GM12891 (cell line): Measurements from ENCODE around the gene DSPP.

Experiments
- PAX5 ChIP-seq: IDR thresholded peaks from 2 replicates; pipeline ENCODE4 v1.6.1; 2011; ENCODE audit warnings: low read length, moderate library complexity, mild to moderate bottlenecking; ENCODE audit not compliant: insufficient read depth, severe bottlenecking
- POLR2A ChIP-seq: IDR thresholded peaks from 2 replicates; pipeline ENCODE4 v1.6.1; 2011; ENCODE audit warnings: low read depth, low read length, control low read depth
- POLR2AphosphoS5 ChIP-seq: IDR thresholded peaks from 2 replicates; pipeline ENCODE4 v1.6.1; 2011; ENCODE audit warnings: low read depth, low read length, control low read depth
- TAF1 ChIP-seq: IDR thresholded peaks from 2 replicates; pipeline ENCODE4 v1.6.1; 2011; ENCODE audit warnings: low read depth, low read length, control low read depth

DNA sequence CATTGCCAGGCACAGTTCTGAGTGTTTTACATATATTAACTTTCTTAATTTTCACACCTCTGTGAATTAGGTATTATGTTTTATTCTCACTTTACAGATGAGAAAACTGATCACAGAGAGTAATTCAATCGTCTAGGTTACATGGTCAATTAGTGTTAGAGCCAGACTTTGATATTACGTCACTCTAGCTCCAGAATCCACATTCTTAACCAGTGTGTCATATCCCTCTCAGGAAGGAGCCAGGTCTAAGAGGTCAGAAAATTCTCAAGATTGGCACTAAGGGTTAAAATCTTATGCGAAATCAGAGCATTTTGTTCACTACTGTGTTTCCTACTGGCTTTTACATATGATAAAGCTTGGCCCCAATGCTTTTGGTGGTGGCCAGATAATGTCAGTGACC, 49.2 kb downstream of the DSPP start:
- TF ChIP-seq POLR2A (no peak), TAF1 (no peak), POLR2AphosphoS5 (no peak), PAX5 (no peak)
